Measurements from ENCODE around the gene ZNF460.

DNA sequence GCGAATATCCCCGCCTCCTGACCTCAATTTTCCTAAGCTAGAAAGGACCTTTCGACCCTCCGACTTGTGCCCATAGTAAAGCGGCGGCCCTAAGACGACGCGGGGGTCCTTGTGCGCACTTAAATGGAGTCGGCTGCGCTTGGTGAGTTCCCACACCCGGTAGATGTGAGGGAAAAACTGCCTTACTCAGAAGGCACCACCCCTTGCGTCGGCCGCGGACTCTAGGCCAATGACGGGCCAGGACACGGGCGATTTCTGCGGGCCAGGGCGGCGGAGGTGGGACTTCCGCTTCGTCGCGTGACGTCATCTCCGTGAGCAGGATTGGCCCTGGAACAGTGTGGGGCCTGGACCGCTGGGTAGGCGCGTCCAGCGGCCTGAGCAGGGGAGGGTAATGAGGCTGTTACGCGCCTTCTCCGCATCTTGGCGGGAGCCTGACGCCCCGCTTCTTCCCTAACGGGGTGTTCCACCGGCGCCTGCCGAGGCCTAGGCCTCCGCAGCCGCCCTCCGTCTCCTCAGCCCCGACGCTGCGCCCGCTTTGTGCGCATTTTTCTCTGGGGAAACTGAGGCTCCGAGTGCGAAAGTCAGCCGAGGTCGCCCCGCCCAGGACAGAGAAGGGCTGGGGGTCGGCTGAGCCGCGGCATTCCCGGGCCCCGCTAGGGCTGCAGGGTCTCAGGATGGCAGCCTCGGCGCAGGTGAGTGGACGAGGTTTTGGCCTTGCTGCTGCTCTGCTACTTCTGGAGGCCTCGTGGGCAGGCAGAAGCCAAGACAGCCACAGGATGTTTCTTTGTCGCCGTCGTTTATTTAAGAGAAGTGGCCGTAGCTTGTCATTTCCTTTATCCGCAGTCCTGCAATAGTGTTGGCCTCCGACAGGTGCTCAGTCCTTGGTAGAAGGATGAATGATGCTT lies 40.1 kb downstream of the ZNF460 start, which contains the start of gene ZNF543:
- TF ChIP-seq, protein P1, sequence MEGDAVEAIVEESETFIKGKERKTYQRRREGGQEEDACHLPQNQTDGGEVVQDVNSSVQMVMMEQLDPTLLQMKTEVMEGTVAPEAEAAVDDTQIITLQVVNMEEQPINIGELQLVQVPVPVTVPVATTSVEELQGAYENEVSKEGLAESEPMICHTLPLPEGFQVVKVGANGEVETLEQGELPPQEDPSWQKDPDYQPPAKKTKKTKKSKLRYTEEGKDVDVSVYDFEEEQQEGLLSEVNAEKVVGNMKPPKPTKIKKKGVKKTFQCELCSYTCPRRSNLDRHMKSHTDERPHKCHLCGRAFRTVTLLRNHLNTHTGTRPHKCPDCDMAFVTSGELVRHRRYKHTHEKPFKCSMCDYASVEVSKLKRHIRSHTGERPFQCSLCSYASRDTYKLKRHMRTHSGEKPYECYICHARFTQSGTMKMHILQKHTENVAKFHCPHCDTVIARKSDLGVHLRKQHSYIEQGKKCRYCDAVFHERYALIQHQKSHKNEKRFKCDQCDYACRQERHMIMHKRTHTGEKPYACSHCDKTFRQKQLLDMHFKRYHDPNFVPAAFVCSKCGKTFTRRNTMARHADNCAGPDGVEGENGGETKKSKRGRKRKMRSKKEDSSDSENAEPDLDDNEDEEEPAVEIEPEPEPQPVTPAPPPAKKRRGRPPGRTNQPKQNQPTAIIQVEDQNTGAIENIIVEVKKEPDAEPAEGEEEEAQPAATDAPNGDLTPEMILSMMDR (IDR thresholded peaks at IDR 0.05; ENCODE audit: insufficient read depth, low read depth, low read length), result no peak
- no peak for TF ChIP-seq EZH2 (IDR thresholded peaks at IDR 0.05; ENCODE audit: insufficient read depth, low read length)
